Renal cortex interstitium (tissue), 11 donors: Measurements from ENCODE around the gene RPL4. TPM values are rescaled to one million over a fixed set of nuclear protein-coding genes. Genes with fewer than 3 reads are reported as not detected.
"Not testable (repeated sequence)": the region's sequence is repeated elsewhere in the genome, so short reads cannot be mapped to it uniquely, and the experiment has no call there.

ENCODE experiments used
- DNase-seq, 11 donors: peaks; one replicate each; pipeline ENCODE4 v3.0.0-alpha.2; 2013; ENCODE audit warnings: low read depth in 9 of 11, low spot score in 4 of 11; ENCODE audit errors: extremely low read depth in 1 of 11
- polyA plus RNA-seq, 3 donors: library from polyadenylated mRNA; unstranded; fragments of 120-200 nt; gene quantifications; one replicate each; pipeline ENCODE4 v1.2.1, GENCODE V29; 2013; ENCODE audit not compliant: insufficient read length in 3 of 3

Gene RPL4
- polyA plus RNA-seq, 3 donors, result 3,551 to 3,829 (median 3,692) TPM

GRCh38 chr15:66474963-66475362 lies 29.7 kb downstream of the RPL4 start:
- DNase-seq, result no peak

- no peak for DNase-seq
Observed at GRCh38 chr15:66474135-66474534, 30.5 kb downstream of the RPL4 start.

- DNase-seq, result no peak
Observed at GRCh38 chr15:66472176-66472999, 32.3 kb downstream of the RPL4 start.

- DNase-seq, result not testable (repeated sequence)
Observed at GRCh38 chr15:66470825-66471224, 33.8 kb downstream of the RPL4 start.

- not testable (repeated sequence) for DNase-seq
Observed at GRCh38 chr15:66467162-66468040, 37.3 kb downstream of the RPL4 start.

GRCh38 chr15:66465294-66465693 lies 39.4 kb downstream of the RPL4 start:
- DNase-seq, result not testable (repeated sequence)

- no peak for DNase-seq
Observed at GRCh38 chr15:66462627-66463026, 42.0 kb downstream of the RPL4 start.

GRCh38 chr15:66461917-66462316 lies 42.7 kb downstream of the RPL4 start:
- DNase-seq, result no peak

- not testable (repeated sequence) for DNase-seq
Observed at GRCh38 chr15:66461294-66461693, 43.4 kb downstream of the RPL4 start.

- DNase-seq, result no peak
Observed at GRCh38 chr15:66459818-66460615, 44.6 kb downstream of the RPL4 start.

- no peak for DNase-seq
Observed at GRCh38 chr15:66456211-66456610, 48.4 kb downstream of the RPL4 start.

- DNase-seq, result no peak
Observed at GRCh38 chr15:66454143-66454542, 50.5 kb downstream of the RPL4 start.

GRCh38 chr15:66452971-66453580 lies 51.6 kb downstream of the RPL4 start:
- DNase-seq, result no peak

- no peak for DNase-seq
Observed at GRCh38 chr15:66452420-66452819, 52.2 kb downstream of the RPL4 start.

Other genes starting within 250 kb of the RPL4 start
- gene DIS3L, start 211.3 kb downstream of the RPL4 start, polyA plus RNA-seq, result 10 to 100 TPM; 34.1 to 43.6 (median 39.9) TPM
- 10 to 100 TPM; 16.1 to 21.1 (median 19.7) TPM for gene TIPIN, start 148.2 kb downstream of the RPL4 start, polyA plus RNA-seq
- 10 to 100 TPM; 51.1 to 51.6 (median 51.4) TPM for gene MAP2K1, start 117.9 kb downstream of the RPL4 start, polyA plus RNA-seq
- 10 to 100 TPM; 32.5 to 45.4 (median 38.4) TPM for gene SNAPC5, start 7.1 kb downstream of the RPL4 start, polyA plus RNA-seq
- 10 to 100 TPM; 25.2 to 31.2 (median 28.4) TPM for gene ZWILCH, start 471 bp upstream of the RPL4 start, polyA plus RNA-seq
- gene LCTL, start 61.1 kb upstream of the RPL4 start, polyA plus RNA-seq, result under 1 TPM; 0.22 to 0.41 (median 0.33) TPM
- 10 to 100 TPM; 25.6 to 41.7 (median 39.7) TPM for gene SMAD6, start 197.4 kb upstream of the RPL4 start, polyA plus RNA-seq